Epithelial cell of proximal tubule (primary cell): Measurements from ENCODE around the gene INPP5A. TPM values are rescaled to one million over a fixed set of nuclear protein-coding genes. Genes with fewer than 3 reads are reported as not detected.

ENCODE experiments used
- DNase-seq: peaks from one replicate; pipeline ENCODE4 v3.0.0-alpha.2; 2011; ENCODE audit warnings: low read depth
- H3K4me3 ChIP-seq: 2 replicates; pipeline ENCODE4 v1.5.1; 2011; ENCODE audit warnings: low read depth, mild to moderate bottlenecking, low read length
- total RNA-seq: library from RNA; depleted of rRNA; stranded (reverse); fragments of >200 nt; gene quantifications from 2 replicates; pipeline ENCODE4 v1.2.3, GENCODE V29; 2015
- TF ChIP-seq, protein P1 (sequence below): conservative IDR thresholded peaks from 2 replicates; pipeline ENCODE4 v1.5.1; 2012; ENCODE audit warnings: low read depth, mild to moderate bottlenecking, low read length

INPP5A gene
- total RNA-seq, 1 donor from 2014 or later, result 30.4 TPM

DNA sequence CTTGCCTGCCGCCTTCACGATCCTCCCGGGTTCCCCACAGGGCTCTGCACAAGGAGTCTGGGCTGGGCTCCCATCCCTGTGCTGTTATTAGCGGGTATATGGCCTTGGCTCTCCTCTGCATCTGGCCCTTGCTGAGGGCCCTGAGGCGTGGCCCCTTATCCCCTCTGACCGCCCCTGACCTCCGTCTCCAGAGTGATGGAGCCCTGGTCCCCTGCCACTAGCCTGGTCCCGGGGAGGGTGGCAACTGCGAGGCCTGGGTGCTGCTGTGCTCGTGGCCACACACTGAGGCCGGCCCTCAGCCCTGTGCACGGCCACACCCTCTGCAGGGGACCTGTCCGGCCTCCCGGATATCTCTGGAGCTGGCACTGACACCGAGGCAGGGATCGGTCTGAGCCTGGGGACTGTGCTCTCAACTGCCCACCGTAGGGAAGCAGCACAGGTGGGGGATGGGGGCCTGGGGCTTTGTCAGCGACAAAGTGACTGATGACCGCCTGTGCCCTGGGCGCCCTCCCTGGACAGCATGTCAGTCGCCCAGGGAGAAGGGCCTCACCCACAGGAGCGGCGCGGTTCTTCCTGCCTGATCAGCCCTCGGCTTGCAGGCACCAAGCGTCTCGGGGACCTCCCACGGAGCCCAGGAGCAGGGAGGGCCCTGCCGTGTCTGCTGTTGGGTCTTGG, 176.0 kb downstream of the INPP5A start:
- H3K4me3 ChIP-seq, result no peak overlapping the region
- no peak for DNase-seq
- TF ChIP-seq, protein P1, sequence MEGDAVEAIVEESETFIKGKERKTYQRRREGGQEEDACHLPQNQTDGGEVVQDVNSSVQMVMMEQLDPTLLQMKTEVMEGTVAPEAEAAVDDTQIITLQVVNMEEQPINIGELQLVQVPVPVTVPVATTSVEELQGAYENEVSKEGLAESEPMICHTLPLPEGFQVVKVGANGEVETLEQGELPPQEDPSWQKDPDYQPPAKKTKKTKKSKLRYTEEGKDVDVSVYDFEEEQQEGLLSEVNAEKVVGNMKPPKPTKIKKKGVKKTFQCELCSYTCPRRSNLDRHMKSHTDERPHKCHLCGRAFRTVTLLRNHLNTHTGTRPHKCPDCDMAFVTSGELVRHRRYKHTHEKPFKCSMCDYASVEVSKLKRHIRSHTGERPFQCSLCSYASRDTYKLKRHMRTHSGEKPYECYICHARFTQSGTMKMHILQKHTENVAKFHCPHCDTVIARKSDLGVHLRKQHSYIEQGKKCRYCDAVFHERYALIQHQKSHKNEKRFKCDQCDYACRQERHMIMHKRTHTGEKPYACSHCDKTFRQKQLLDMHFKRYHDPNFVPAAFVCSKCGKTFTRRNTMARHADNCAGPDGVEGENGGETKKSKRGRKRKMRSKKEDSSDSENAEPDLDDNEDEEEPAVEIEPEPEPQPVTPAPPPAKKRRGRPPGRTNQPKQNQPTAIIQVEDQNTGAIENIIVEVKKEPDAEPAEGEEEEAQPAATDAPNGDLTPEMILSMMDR, result no peak

DNA sequence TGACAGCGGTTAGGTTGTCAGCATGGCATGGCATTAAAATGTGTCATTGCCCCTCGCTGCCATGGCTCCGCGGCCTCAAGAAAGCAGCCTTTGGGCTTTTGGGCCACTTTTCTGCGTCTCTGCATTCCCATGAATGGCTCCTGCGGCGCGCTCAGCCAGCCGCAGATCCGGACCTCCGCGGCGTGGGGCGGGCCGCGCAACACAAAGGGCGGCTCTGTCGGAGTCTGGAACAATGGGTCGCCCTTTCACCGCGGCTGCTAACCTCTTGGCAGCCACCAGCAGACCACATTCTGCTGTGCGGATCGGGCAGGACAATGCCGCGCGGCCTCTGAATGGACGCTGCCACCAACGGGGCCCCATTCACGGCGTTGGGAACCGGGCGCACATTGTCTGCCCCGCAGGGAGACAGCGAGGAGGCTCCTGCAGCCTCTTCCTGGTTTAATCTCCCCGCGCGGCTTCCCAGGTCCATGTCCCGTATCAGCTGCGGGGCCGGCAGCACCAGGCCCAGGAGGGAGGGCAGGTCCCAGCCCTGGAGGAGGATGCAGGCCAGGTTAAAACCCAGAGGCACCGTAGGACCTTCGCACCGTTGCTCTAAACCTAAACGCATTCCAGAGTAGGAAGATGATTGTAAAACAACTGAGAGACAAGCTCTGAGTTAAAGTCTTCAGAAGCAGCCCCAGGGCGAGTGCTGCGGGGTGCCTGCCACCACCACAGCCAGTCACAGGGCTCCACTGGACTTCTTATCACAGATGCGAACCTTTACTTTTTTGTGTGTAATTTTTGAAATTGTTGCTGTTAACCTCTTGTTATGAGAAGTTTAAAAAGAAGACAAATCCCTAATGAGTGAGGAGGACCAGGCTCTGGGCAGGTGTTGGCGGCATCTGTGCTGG, 176.8 kb downstream of the INPP5A start:
- DNase-seq, result no peak
- H3K4me3 ChIP-seq, result no peak overlapping the region
- TF ChIP-seq, protein P1, result no peak

DNA sequence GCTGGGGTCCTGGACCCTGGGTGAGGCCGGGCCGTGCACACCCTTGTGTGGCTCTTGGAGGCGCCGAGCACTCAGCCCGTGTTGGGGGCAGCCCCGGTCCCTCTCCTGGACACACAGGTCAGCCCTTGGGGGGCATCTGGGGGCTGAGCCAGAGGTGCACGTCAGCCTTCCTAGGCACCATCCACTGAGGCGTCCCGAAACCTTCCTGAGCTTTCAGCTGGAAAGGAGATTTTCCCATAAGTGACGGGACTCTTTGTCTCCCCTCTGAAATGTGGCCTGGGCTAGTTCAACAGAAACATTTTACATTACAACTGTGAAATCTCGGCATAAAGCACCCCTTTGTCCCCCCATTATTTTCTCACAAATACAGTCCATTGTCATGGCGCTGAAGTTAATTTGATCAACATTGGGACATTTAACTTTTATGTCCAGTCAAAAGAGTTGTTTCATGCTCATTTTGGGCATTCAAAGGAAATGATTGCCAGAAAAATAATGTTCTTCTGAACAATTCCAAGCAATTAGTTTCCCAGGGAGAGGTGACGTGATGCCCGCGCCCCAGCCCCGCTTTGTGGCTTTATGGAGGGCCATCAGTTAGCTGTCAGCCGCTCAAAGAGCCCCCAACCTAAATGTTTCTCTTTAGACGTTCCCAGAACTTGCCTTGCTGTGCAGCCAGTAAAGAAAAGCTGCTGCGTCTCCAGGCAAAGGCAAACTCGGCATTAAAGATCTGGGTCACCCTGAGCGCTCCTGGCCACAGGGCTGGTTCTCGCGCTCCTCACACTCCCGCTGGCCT, 177.6 kb downstream of the INPP5A start:
- TF ChIP-seq, protein P1, result no peak

DNA sequence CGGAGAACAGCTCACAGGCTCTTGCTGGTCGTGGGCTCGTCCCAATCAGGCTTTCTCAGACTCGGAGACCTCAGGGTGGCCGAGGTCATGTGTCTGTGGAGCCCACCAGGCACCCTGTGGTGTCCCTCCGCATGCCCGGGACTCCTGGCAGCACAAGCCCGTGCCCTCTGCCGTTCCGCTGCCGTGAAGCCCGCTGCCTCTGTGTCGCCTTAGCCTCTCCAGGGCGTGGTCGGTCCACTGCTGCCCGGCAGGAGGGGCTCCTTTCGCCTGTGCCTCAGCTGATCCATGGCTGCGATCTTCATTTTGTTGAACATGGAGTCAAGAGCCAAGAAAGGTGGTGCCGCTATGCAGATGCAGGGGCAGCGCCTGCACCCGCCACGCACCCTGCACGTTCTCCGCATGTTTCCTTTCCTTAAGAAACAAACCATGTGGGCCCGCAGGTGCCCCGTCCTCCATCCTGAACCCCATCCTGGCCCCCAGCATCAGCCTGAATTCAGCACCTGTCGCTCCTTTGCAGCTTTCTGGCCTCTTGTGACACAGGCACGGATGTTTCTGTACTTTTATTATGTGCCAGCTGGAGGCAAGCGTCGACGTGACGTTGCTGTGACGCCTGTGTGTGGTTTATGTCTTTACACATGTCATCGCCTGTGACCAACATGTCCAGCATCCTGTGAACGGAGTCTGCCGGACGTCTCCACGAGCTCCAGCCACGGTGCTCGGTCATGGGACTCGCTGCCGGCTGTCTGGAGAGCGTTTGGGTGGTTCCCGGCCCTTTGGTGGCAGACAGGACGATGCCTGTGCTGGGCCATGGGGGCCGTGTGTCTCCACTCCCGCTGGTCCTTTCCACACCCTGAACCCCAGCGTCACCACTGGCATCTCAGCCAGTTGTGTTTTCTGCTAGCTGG, 178.4 kb downstream of the INPP5A start:
- no peak for DNase-seq
- TF ChIP-seq, protein P1, result no peak
- no peak overlapping the region for H3K4me3 ChIP-seq

More for the DNA sequence above, 177.6 kb downstream of the INPP5A start:
- H3K4me3 ChIP-seq, result no peak overlapping the region
- DNase-seq, result no peak

DNA sequence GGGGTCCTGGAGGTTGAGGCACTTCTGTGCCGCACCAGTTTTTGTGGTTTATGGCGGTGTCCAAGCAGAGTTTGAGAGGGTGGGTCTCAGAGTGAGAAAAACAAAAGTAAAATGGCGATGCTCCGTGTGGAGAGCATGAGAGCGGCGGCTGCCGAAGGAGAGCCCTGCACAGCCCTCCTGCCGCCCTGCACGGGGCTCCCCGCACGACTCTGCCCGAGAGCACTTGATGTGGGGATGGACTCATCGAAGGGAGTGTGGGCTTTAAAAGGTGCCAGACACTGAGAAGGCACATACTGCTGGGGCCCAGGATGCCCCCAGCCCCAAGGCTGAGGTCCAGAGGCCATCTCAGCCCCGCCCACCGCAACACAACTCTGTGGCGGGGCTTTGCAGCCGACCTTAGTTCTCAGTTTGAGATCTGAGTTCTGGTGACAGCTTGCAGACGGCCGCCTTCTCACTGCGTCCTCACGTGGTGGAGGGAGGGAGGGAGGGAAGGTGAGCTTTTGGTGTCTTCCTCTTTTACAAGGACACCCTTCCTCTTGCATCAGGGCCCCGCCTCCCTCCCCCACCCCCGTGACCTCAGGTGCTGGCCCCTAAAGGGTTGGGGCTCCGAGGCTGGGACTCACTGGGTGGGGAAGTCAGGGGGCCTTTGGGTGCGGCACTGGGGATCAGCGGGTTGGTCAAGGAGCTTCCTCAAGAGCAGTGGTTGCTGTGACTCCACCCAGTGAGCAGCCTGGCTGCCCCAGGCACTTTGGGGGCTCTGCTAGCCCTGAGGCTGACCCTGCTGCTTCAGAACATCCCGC, 179.3 kb downstream of the INPP5A start:
- DNase-seq, result no peak
- TF ChIP-seq, protein P1, result no peak
- H3K4me3 ChIP-seq, result no peak overlapping the region
